Astrocyte (in vitro differentiated cells and primary cell): ENCODE results near the gene DEPDC1B.

ENCODE experiments used
- EZH2 ChIP-seq: IDR thresholded peaks from 2 replicates; pipeline ENCODE4 v1.6.1; 2012; ENCODE audit warnings: mild to moderate bottlenecking, low read length, inconsistent platforms; ENCODE audit not compliant: insufficient read depth
- TF ChIP-seq, protein P1 (sequence below): IDR thresholded peaks from 2 replicates; pipeline ENCODE4 v1.5.1; 2011; ENCODE audit warnings: low read depth, mild to moderate bottlenecking, inconsistent platforms, low read length, moderate library complexity; ENCODE audit not compliant: insufficient read depth

DNA sequence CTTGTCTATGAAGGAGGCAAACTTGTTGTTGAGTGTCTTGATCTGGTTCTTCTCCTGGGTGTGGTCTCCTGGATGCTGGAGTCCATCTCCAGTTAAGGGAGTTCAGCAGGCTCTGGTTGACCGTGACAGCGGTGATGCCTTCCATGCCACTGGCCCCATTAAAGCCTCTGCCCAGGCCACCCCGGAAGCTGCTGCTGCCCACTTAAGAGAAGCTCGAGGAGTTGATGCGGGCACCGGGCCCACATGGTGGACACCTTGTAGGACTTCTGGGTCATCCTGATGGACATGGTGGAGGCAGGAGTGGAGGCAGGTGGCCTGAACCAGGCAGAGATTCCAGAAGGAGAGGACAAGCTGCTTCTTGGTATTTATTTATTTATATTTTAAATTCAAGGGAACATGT is 44.7 kb upstream of the DEPDC1B start:
- TF ChIP-seq EZH2 = no peak
- TF ChIP-seq, protein P1, sequence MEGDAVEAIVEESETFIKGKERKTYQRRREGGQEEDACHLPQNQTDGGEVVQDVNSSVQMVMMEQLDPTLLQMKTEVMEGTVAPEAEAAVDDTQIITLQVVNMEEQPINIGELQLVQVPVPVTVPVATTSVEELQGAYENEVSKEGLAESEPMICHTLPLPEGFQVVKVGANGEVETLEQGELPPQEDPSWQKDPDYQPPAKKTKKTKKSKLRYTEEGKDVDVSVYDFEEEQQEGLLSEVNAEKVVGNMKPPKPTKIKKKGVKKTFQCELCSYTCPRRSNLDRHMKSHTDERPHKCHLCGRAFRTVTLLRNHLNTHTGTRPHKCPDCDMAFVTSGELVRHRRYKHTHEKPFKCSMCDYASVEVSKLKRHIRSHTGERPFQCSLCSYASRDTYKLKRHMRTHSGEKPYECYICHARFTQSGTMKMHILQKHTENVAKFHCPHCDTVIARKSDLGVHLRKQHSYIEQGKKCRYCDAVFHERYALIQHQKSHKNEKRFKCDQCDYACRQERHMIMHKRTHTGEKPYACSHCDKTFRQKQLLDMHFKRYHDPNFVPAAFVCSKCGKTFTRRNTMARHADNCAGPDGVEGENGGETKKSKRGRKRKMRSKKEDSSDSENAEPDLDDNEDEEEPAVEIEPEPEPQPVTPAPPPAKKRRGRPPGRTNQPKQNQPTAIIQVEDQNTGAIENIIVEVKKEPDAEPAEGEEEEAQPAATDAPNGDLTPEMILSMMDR = no peak
